ENCODE results near the gene BASP1.

The BASP1 gene

GRCh38 chr5:17192191-17192590 lies 25.2 kb upstream of the BASP1 start:
- no peak for DNase-seq

- DNase-seq: no peak
Observed at GRCh38 chr5:17196024-17196423, 21.4 kb upstream of the BASP1 start.

- DNase-seq: no peak
Observed at GRCh38 chr5:17196697-17197096, 20.7 kb upstream of the BASP1 start.

- DNase-seq: peak; percentile 53
Observed at GRCh38 chr5:17203329-17204132, 13.9 kb upstream of the BASP1 start.

- DNase-seq: no peak
Observed at GRCh38 chr5:17204133-17204489, 13.3 kb upstream of the BASP1 start.

GRCh38 chr5:17206021-17206420 lies 11.4 kb upstream of the BASP1 start:
- no peak for DNase-seq

- no peak for DNase-seq
Observed at GRCh38 chr5:17212191-17212590, 5.2 kb upstream of the BASP1 start.

GRCh38 chr5:17212996-17213395 lies 4.4 kb upstream of the BASP1 start:
- no peak for DNase-seq

- DNase-seq: no peak
Observed at GRCh38 chr5:17213938-17214337, 3.5 kb upstream of the BASP1 start.

- no peak for DNase-seq
Observed at GRCh38 chr5:17214893-17215292, 2.5 kb upstream of the BASP1 start.

- no peak for DNase-seq
Observed at GRCh38 chr5:17215361-17215760, 2.1 kb upstream of the BASP1 start.

GRCh38 chr5:17216176-17216973 lies 1.1 kb upstream of the BASP1 start:
- peak; percentile 87 for DNase-seq

GRCh38 chr5:17216974-17217492 lies 398 bp upstream of the BASP1 start:
- no peak for DNase-seq

GRCh38 chr5:17218353-17219005 lies 1.0 kb downstream of the BASP1 start:
- DNase-seq: no peak

GRCh38 chr5:17219006-17219422 lies 1.6 kb downstream of the BASP1 start:
- peak; percentile 79 for DNase-seq

- DNase-seq: no peak
Observed at GRCh38 chr5:17219469-17219868, 2.0 kb downstream of the BASP1 start.

GRCh38 chr5:17219992-17220391 lies 2.6 kb downstream of the BASP1 start:
- DNase-seq: no peak

GRCh38 chr5:17220469-17220868 lies 3.0 kb downstream of the BASP1 start:
- no peak for DNase-seq

GRCh38 chr5:17221843-17222636 lies 4.6 kb downstream of the BASP1 start:
- peak; percentile 29 for DNase-seq

GRCh38 chr5:17222664-17223063 lies 5.2 kb downstream of the BASP1 start:
- peak; percentile 29 for DNase-seq

GRCh38 chr5:17223367-17224185 lies 6.1 kb downstream of the BASP1 start:
- DNase-seq: no peak

Measured in right hindlimb (tissue), 1 donor.